Activated CD4-positive, alpha-beta T cell treated with anti-CD3 and anti-CD28 coated beads, Interleukin-2, amount 50 U/mL, for 16 hours (primary cell): ENCODE results near the gene ARHGAP18.

Experiments
- DNase-seq: peaks from one replicate; pipeline ENCODE4 v3.0.0-alpha.2; 2020

ARHGAP18 gene

GRCh38 chr6:129717277-129717676 lies 7.3 kb upstream of the ARHGAP18 start:
- DNase-seq = no peak

- DNase-seq = peak; percentile 42
These were observed 3.9 kb upstream of the ARHGAP18 start for GRCh38 chr6:129713806-129714333.

GRCh38 chr6:129711271-129711631 lies 1.3 kb upstream of the ARHGAP18 start:
- no peak for DNase-seq

DNA sequence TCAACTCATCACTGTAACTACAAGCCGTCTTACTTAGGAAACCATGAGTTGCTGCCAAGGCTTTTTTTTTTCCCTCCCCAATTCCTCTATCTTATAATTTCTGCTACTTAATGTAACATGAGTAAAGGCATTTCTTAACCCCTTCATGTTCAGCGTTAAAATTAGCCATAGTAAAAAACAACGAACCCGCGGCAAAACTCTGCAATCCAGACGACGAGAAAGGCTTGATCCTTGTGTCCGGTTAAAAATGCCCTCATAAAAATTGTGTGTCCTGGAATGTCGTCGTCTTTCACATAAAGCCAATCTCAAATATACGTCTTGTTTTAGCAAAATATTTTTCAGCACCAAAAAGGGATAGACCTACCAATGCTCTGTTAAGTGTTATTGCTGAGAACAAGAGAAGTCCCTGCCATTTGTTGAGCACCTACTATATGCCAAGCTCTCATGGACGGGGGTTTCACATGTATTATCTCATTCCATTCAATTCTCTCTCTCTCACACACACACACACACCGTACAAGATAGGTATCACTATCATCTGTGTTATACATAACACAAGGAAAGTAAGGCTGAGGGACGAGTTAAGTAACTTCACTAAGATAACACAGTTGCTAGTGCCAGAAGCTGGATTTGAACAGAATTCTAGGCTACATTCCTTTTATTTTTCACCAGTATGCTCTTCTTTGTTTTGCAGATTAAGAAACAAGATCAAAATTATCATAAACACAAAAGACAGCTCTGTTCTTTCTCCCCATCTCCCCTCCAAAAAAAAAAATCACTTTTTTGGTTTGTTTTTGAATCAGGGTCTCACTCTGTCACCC lies 683 bp upstream of the ARHGAP18 start:
- DNase-seq = no peak

GRCh38 chr6:129709196-129709768 lies 695 bp downstream of the ARHGAP18 start:
- no peak for DNase-seq

DNA sequence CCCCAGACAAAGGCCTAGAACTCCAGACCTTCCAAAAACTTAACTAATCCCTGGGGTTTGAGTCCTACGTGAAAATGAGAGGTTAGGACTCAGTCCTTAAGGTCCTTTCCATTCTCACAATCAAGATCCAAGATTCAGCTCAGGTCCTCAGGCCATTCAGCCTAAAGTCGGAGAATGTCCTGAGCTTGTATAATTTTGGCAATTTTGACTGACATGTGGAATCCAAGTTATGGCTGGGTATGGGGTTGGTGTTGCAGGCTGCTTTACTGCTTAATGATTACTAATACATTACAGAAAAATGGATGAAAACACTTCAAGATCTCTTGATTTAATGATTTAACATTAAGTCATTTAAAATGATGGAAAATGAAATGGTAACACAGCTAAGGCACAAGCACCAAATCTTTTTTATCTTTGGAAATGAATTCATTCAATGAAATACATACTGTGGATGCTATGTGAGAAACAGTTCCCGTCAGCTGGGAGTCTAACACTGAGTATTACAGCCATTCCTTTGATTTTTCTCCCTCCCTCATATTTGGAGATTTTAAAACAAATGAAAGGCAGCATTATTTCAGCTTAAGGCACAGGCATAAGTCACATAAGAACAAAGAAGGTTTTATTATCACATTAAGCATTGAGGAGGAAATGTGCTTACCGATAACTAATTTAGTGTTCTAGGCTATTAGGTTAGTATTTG lies 1.3 kb downstream of the ARHGAP18 start:
- no peak for DNase-seq

GRCh38 chr6:129707882-129708495 lies 2.0 kb downstream of the ARHGAP18 start:
- DNase-seq = no peak

DNA sequence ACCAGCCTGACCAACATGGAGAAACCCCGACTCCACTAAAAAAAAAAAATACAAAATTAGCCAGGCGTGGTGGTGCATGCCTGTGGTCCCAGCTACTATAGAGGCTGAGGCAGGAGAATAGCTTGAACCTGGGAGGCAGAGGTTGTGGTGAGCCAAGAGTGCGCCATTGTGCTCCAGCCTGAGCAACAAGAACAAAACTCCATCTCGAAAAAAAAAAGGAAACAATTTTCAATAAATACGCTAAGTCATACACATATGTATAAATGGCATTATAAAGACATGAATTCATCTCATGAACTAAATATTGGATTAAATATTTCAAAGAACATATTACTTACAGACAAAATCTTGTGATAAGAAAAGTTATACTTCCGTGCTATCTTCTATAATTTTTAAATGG lies 2.9 kb downstream of the ARHGAP18 start:
- no peak for DNase-seq

DNA sequence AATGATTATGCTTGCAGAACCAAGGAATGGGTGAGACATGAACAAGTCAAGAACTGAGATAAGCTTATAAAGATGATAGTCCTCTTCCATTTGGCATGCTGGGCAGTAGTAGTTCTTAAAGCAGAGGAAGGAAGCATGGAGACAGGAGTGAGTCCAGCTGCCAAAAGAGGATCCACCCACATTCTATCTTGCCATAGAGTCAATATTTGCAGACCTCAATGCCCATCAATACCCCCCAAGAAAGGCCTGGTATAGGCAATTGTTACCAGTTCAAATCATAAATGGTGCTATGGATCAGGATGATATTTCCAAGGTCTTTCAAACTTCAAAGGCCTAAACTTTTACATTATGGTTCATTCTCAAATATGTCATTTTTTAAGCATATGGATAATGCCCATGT lies 4.8 kb downstream of the ARHGAP18 start:
- no peak for DNase-seq

GRCh38 chr6:129704708-129705107 lies 5.3 kb downstream of the ARHGAP18 start:
- no peak for DNase-seq

GRCh38 chr6:129701721-129702455 lies 8.1 kb downstream of the ARHGAP18 start:
- DNase-seq = no peak

GRCh38 chr6:129700666-129701065 lies 9.3 kb downstream of the ARHGAP18 start:
- DNase-seq = no peak

DNA sequence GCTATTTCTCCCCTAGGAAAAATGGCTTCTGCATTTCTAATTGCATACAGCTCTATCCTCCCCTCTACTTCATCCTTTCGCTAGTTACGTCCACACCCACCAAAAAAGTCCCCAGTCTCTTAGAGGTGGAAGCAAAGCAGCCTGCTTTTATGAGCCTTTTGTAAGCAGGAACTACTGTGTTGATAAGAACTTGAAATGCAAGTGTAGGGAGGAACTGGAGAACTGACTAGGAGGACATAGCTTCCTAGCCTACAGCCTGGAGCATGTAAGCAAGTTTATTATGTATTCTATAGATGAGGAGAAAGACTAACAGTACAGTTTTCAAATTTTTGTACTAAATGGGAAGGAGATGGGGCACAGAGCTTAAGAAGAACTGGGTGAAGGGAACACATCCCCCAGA lies 10.3 kb downstream of the ARHGAP18 start:
- DNase-seq = no peak

DNA sequence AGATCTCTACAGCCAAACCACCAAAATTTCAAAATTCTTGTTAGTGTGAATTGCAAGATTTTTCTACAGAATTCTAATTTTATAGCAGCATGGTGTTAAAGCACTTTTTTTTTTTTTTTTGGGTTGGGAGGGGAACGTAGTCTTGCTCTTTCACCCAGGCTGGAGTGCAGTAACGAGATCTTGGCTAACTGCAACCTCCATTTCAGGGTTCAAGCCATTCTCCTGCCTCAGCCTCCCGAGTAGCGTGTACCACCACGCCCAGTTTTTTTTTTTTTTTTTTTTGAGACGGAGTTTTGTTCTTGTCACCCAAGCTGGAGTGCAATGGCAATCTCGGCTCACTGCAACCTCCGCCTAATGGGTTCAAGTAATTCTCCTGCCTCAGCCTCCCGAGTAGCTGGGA lies 11.5 kb downstream of the ARHGAP18 start:
- no peak for DNase-seq

- no peak for DNase-seq
These were observed 12.2 kb downstream of the ARHGAP18 start for GRCh38 chr6:129697788-129698187.

- no peak for DNase-seq
These were observed 13.1 kb downstream of the ARHGAP18 start for GRCh38 chr6:129696843-129697242.

DNA sequence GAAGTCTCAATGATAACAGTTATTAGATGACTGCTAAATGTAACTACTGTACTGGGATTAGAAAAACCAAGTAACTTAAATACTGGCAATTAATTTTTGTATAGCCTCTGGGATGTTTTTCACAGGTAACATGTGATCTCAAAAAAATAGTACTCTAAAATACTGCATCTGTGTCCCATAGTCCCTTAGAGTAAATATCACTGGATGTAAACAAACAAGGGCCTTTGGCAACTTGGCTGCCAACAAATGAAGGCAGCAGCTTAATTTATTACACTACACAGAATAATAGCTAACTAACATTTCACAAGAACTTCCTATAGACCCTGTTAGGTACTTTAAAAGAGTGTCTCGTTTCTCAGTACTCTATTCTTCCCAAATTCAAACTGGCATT lies 14.0 kb downstream of the ARHGAP18 start:
- no peak for DNase-seq

DNA sequence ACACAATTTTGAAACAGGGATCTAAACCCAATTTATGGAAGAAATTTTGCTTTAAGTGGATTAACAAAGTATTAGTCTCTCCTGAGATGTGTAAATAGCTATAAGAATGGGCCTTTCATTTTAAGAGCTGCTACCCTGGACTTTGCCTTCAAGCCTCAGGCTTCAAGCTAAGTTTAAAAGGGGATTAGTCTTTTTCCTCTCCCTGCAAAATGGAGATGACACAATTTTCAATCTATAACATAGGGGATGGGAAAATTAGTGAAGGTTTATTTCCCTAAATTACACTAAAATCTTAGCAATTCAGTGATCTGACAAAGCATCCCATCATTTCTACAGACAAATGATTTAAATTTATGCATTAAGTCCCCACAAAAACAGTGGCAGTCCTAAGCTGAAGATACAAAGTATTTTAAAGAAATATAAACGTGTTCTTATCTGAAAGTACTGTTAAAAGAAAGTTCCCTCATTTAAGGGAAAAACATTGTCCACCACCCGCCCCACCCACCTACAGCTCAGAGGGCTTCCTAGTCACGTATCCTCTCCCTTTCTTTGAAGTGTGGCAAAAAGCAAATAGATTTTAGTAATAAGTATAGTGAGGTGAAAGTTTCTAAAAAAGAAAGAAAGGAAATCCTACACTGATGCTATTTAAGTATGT lies 14.5 kb downstream of the ARHGAP18 start:
- peak; percentile 68 for DNase-seq

DNA sequence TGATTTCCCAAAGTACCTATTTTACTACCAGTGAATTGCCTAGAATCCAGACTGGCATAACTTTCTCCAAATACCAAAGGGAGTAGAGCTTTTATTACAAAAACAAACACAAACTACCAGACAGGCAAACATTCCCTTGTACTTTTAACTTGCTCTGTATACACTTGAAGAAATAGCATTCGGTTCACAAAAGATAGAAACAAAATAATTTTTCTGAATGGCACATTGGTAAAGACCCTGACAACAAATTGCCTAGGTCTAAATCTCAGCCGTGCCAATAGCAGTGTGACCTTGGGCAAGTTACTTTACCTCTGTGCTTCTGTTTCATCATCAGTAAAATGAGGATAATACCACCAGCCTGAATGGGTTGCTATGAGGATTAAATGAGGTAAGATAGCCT lies 15.9 kb downstream of the ARHGAP18 start:
- no peak for DNase-seq

- no peak for DNase-seq
These were observed 17.5 kb downstream of the ARHGAP18 start for GRCh38 chr6:129692467-129692866.

- DNase-seq = no peak
These were observed 18.3 kb downstream of the ARHGAP18 start for GRCh38 chr6:129691709-129692108.

DNA sequence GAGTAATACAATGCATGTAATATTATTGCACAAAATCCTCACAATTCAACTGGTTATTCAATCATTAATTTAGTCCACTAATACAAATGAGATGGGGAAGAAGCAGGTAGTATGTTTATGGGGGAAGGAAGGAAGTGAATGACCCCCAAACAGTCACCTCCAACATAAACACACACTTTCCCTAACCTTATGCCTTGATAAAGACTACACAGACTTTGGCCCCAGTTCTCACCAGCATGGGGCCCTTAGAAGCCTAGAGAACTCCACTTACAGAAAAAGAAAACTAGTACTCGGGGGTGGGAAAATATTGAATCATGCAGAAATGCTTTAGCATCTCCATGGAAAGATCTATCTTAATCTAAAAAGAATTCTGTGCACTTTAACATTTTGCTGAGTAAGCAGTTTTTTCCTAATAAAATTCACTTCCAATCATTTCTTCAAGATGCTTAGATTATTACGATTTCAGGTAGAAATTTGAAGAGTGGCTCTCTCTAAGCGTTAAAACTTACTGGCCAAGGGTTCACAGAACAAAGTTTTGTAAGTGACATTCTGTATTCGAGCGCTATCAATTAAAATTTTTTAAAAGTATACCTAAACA lies 18.8 kb downstream of the ARHGAP18 start:
- no peak for DNase-seq
